Erythroblast (primary cell): ENCODE measurements around the gene RAB28.

Source experiments
- GATA1 ChIP-seq: IDR thresholded peaks from 2 replicates; pipeline ENCODE4 v1.6.1; 2011; ENCODE audit warnings: low read depth, mild to moderate bottlenecking, control low read depth, low read length, moderate library complexity
- POLR2A ChIP-seq: IDR thresholded peaks from 2 replicates; pipeline ENCODE4 v1.6.1; 2011; ENCODE audit warnings: mild to moderate bottlenecking, low read length

DNA sequence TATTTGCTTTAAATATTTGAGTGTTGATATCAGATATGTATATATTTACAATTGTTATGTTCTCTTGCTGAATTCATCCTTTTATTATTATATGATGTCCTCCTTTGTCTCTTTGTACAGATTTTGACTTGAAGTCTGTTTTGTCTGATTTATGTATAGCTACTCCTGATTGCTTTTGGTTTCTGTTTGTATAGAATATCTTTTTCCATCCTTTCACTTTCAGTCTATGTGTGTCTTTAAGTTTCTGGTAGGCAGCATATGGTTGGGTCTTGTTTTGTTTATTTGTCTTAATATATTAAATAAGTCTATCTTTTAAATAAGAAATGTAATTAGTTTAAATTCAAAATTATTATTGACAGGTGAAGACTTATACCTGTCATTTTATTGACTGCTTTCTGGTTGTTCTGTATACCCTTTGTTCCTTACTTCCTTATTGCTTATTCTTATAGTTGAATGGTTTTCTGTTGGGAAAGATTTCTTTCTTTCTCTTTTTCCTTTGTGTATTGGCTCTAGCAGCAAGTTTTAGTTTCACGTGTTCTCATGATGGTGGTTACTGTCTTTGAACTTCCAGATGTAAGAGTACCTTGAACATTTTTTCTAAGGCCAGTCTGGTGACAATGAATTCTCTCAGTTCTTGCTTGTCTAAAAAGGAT, 31.1 kb downstream of the RAB28 start:
- no peak for TF ChIP-seq POLR2A
- TF ChIP-seq GATA1, result no peak
